Tibial nerve (tissue), 4 donors: Measurements from ENCODE around the gene HOXA2.

Source experiments
- CTCF ChIP-seq, 5 experiments: fragments of 200-600 bp in 3 of 5; fragments of 450-650 bp in 2 of 5; sonication (generic) in 3 of 5; IDR thresholded peaks; one replicate each; pipeline ENCODE4 v1.5.1; 2016 to 2019; ENCODE audit warnings: antibody characterized with exemption in 5 of 5, mild to moderate bottlenecking in 3 of 5, moderate library complexity in 2 of 5
- EP300 ChIP-seq, 2 donors: sonication (generic); formaldehyde crosslinking; IDR thresholded peaks; one replicate each; pipeline ENCODE4 v1.6.1; 2017; ENCODE audit warnings: antibody characterized with exemption in 2 of 2, mild to moderate bottlenecking in 1 of 2

- TF ChIP-seq EP300 (IDR thresholded peaks at IDR 0.05) (no peak), CTCF (IDR thresholded peaks at IDR 0.05) (no peak)
These were observed 3.0 kb upstream of the HOXA2 start for GRCh38 chr7:27105301-27106031.
